Measurements from ENCODE around the gene MCUB.
"Not testable (repeated sequence)": the region's sequence is repeated elsewhere in the genome, so short reads cannot be mapped to it uniquely, and the experiment has no call there.

DNA sequence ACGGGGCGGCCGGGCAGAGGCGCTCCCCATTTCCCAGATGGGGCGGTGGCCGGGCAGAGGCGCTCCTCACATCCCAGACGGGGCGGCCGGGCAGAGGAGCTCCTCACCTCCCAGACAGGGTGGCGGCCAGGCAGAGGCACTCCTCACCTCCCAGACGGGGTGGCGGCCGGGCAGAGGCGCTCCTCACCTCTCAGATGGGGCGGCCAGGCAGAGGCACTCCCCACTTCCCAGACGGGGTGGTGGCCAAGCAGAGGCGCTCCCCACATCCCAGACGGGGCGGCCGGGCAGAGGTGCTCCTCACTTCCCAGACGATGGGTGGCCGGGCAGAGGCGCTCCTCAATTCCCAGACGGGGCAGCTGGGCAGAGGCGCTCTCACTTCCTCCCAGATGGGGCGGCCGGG, 118.4 kb downstream of the MCUB start:
- TF ChIP-seq, protein P1, sequence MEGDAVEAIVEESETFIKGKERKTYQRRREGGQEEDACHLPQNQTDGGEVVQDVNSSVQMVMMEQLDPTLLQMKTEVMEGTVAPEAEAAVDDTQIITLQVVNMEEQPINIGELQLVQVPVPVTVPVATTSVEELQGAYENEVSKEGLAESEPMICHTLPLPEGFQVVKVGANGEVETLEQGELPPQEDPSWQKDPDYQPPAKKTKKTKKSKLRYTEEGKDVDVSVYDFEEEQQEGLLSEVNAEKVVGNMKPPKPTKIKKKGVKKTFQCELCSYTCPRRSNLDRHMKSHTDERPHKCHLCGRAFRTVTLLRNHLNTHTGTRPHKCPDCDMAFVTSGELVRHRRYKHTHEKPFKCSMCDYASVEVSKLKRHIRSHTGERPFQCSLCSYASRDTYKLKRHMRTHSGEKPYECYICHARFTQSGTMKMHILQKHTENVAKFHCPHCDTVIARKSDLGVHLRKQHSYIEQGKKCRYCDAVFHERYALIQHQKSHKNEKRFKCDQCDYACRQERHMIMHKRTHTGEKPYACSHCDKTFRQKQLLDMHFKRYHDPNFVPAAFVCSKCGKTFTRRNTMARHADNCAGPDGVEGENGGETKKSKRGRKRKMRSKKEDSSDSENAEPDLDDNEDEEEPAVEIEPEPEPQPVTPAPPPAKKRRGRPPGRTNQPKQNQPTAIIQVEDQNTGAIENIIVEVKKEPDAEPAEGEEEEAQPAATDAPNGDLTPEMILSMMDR (IDR thresholded peaks at IDR 0.05), result not testable (repeated sequence)
- not testable (repeated sequence) for TF ChIP-seq POLR2A (IDR thresholded peaks at IDR 0.05)
